Activated T-cell treated with anti-CD3 and anti-CD28 coated beads for 4 hours (primary cell): ENCODE data around the gene ZBTB7B.
A peak's percentile ranks its signal among the peaks of the same experiment; 100 is the strongest.
"Not testable (repeated sequence)": the region's sequence is repeated elsewhere in the genome, so short reads cannot be mapped to it uniquely, and the experiment has no call there.

Experiments
- DNase-seq: peaks from one replicate; pipeline ENCODE4 v3.0.0-alpha.2; 2020

ZBTB7B gene

GRCh38 chr1:154989195-154989860 lies 13.3 kb upstream of the ZBTB7B start:
- no peak for DNase-seq

- no peak for DNase-seq
These were observed 12.3 kb upstream of the ZBTB7B start for GRCh38 chr1:154990276-154990675.

- DNase-seq, result no peak
These were observed 9.7 kb upstream of the ZBTB7B start for GRCh38 chr1:154992721-154993571.

- no peak for DNase-seq
These were observed 8.9 kb upstream of the ZBTB7B start, which contains the start of gene LENEP for GRCh38 chr1:154993572-154994268. TSS of gene LENEP (plus strand) at chr1:154993586. CDS start at chr1:154993608, 22 bp downstream.

GRCh38 chr1:154994269-154994587 lies 8.4 kb upstream of the ZBTB7B start:
- DNase-seq, result no peak

- DNase-seq, result no peak
These were observed 8.0 kb upstream of the ZBTB7B start for GRCh38 chr1:154994591-154994990.

- not testable (repeated sequence) for DNase-seq
These were observed 7.2 kb upstream of the ZBTB7B start for GRCh38 chr1:154995301-154995983.

GRCh38 chr1:154996966-154997701 lies 5.5 kb upstream of the ZBTB7B start:
- no peak for DNase-seq

- no peak for DNase-seq
These were observed 4.3 kb upstream of the ZBTB7B start for GRCh38 chr1:154998201-154998780.

- peak; percentile 63 for DNase-seq
These were observed 3.6 kb upstream of the ZBTB7B start for GRCh38 chr1:154998818-154999570.

- no peak for DNase-seq
These were observed 2.8 kb upstream of the ZBTB7B start for GRCh38 chr1:154999571-155000410.

GRCh38 chr1:155000411-155000725 lies 2.2 kb upstream of the ZBTB7B start:
- no peak for DNase-seq

- DNase-seq, result peak; percentile 54
These were observed 1.7 kb upstream of the ZBTB7B start for GRCh38 chr1:155000726-155001424.

- no peak for DNase-seq
These were observed 1.3 kb upstream of the ZBTB7B start for GRCh38 chr1:155001425-155001674.

GRCh38 chr1:155001675-155002463 lies 733 bp upstream of the ZBTB7B start:
- peak; percentile 96 for DNase-seq

GRCh38 chr1:155003227-155003765 lies 694 bp downstream of the ZBTB7B start:
- no peak for DNase-seq

- DNase-seq, result no peak
These were observed 1.3 kb downstream of the ZBTB7B start for GRCh38 chr1:155003766-155004351.

GRCh38 chr1:155004352-155005075 lies 1.9 kb downstream of the ZBTB7B start:
- DNase-seq, result no peak
